Mucosa of descending colon (tissue), 3 donors: ENCODE measurements around the gene VWA1. TPM values are rescaled to one million over a fixed set of nuclear protein-coding genes. Genes with fewer than 3 reads are reported as not detected.
A peak's percentile ranks its signal among the peaks of the same experiment; 100 is the strongest.

Experiments used
- ATAC-seq: fragments of 200-7000 bp; cut with Tn5 transposase; one replicate; pipeline ENCODE4 v1.9.1; 2020; ENCODE audit warnings: mild to moderate bottlenecking, moderate library complexity
- DNase-seq, 3 donors: peaks; one replicate each; pipeline ENCODE4 v3.0.0-alpha.2; 2020
- H3K36me3 ChIP-seq: fragments of 200-600 bp; one replicate; pipeline ENCODE4 v1.8.0; 2021; ENCODE audit warnings: low read depth, mild to moderate bottlenecking
- H3K4me1 ChIP-seq: fragments of 200-600 bp; one replicate; pipeline ENCODE4 v1.8.0; 2021; ENCODE audit warnings: low read depth, mild to moderate bottlenecking
- H3K4me3 ChIP-seq: fragments of 200-600 bp; one replicate; pipeline ENCODE4 v1.8.0; 2021; ENCODE audit warnings: mild to moderate bottlenecking
- H3K9me3 ChIP-seq: fragments of 200-600 bp; one replicate; pipeline ENCODE4 v1.8.0; 2021; ENCODE audit warnings: mild to moderate bottlenecking
- CTCF ChIP-seq: fragments of 200-600 bp; IDR thresholded peaks from one replicate; pipeline ENCODE4 v1.8.0; 2022; ENCODE audit warnings: antibody characterized with exemption, mild to moderate bottlenecking
- intact Hi-C, 2 donors: fragments of 100-400 bp; cut with DNase I in 1 of 2; cut with micrococcal nuclease in 1 of 2; formaldehyde crosslinking; loops; one replicate each; pipeline versions ENCODE4 v1.11.0 to v1.11.1; 2022; cut with DNase I, micrococcal nuclease
- total RNA-seq, 3 donors: library from RNA; stranded (reverse); fragmentation: NEBNext Ultra II Directional in 2 of 3; extraction: Animal tissue kit (Norgen Biotek cat#: 25700) in 2 of 3; gene quantifications; one replicate each; pipeline versions ENCODE4 v1.2.1 to v1.2.4, GENCODE V29; 2021 to 2023
- donor health status: DM: no; HTN: no; CAD: no; lungs with moderate emphysema.
- donor health status: DM: no; HTN: no; CAD: no.
- donor health status: DM: no; HTN: yes; CAD: no.

Gene VWA1
- total RNA-seq, 3 donors from 2014 or later, result 38.5 to 89.4 (median 74.3) TPM

- ATAC-seq (peak; percentile 78), DNase-seq (peak; percentile 94)
- no peaks in the 10 kb centered on the region for H3K9me3 ChIP-seq
- TF ChIP-seq CTCF, result no peak
- peaks cover 67% of the 10 kb centered on the region for H3K4me1 ChIP-seq
- no peak overlapping the region for H3K4me3 ChIP-seq
- intact Hi-C loops, result no loop called here
- no peaks in the 10 kb centered on the region for H3K36me3 ChIP-seq
Observed at GRCh38 chr1:1432951-1433803, 2.3 kb upstream of the VWA1 start.

- peaks cover 68% of the 10 kb centered on the region for H3K4me1 ChIP-seq
- intact Hi-C loops, result no loop called here
Observed at GRCh38 chr1:1433804-1434130, 1.7 kb upstream of the VWA1 start.

GRCh38 chr1:1434131-1434823 lies 1.2 kb upstream of the VWA1 start:
- intact Hi-C loops, result no loop called here
- no peaks in the 10 kb centered on the region for H3K36me3 ChIP-seq
- H3K4me3 ChIP-seq, result no peak overlapping the region
- no peaks in the 10 kb centered on the region for H3K9me3 ChIP-seq
- ATAC-seq, result no peak
- peaks cover 68% of the 10 kb centered on the region for H3K4me1 ChIP-seq
- DNase-seq, result peak; percentile 39 to 69 (median 67)
- TF ChIP-seq CTCF, result no peak

More at GRCh38 chr1:1433804-1434130, 1.7 kb upstream of the VWA1 start:
- no peaks in the 10 kb centered on the region for H3K9me3 ChIP-seq
- DNase-seq (peak in 1 of 3 donors; percentile 63), ATAC-seq (peak; percentile 6)
- no peak overlapping the region for H3K4me3 ChIP-seq
- no peak for TF ChIP-seq CTCF
- no peaks in the 10 kb centered on the region for H3K36me3 ChIP-seq

GRCh38 chr1:1434824-1435105 lies 725 bp upstream of the VWA1 start:
- Histone ChIP-seq H3K4me3 (no peak overlapping the region), H3K4me1 (peaks cover 65% of the 10 kb centered on the region), H3K36me3 (no peaks in the 10 kb centered on the region), H3K9me3 (no peaks in the 10 kb centered on the region)
- no peak for TF ChIP-seq CTCF
- ATAC-seq (no peak), DNase-seq (peak in 1 of 3 donors; percentile 8)
- intact Hi-C loops, result no loop called here

- intact Hi-C loops, result no loop called here
- peak overlapping the region; percentile 17 for H3K4me3 ChIP-seq
- ATAC-seq (no peak), DNase-seq (peak; percentile 12 to 49 (median 47))
- TF ChIP-seq CTCF, result no peak
- H3K4me1 ChIP-seq, result peaks cover 63% of the 10 kb centered on the region
- H3K36me3 ChIP-seq, result no peaks in the 10 kb centered on the region
- no peaks in the 10 kb centered on the region for H3K9me3 ChIP-seq
Observed at GRCh38 chr1:1435911-1436629, 580 bp downstream of the VWA1 start.
